HUES6 (cell line): Measurements from ENCODE around the gene NUP93.

Experiments used
- H3K27ac ChIP-seq: 2 replicates; pipeline ENCODE4 v1.7.0; 2013; ENCODE audit warnings: low read depth, mild to moderate bottlenecking, low read length, inconsistent platforms
- H3K27me3 ChIP-seq: 2 replicates; pipeline ENCODE4 v1.6.1; 2013; ENCODE audit warnings: low read length; ENCODE audit not compliant: control insufficient read depth, insufficient read depth
- H3K36me3 ChIP-seq: 2 replicates; pipeline ENCODE4 v1.6.1; 2013; ENCODE audit warnings: low read length; ENCODE audit not compliant: control insufficient read depth, insufficient read depth
- H3K4me1 ChIP-seq: 2 replicates; pipeline ENCODE4 v1.6.1; 2013; ENCODE audit warnings: low read length; ENCODE audit not compliant: control insufficient read depth, insufficient read depth
- H3K4me3 ChIP-seq: 2 replicates; pipeline ENCODE4 v1.5.1; 2013; ENCODE audit warnings: low read depth, low read length
- H3K9ac ChIP-seq: one replicate; pipeline ENCODE4 v1.6.1; 2013; ENCODE audit warnings: mild to moderate bottlenecking, low read length
- H3K9me3 ChIP-seq: 2 replicates; pipeline ENCODE4 v1.6.1; 2013; ENCODE audit warnings: low read depth, low read length; ENCODE audit not compliant: control insufficient read depth, insufficient read depth

NUP93 gene

GRCh38 chr16:56896244-56896643, 166.3 kb downstream of the NUP93 start:
- Histone ChIP-seq H3K9ac (no peak overlapping the region), H3K27me3 (no peaks in the 10 kb centered on the region), H3K9me3 (no peaks in the 10 kb centered on the region), H3K4me1 (no peaks in the 10 kb centered on the region), H3K36me3 (no peaks in the 10 kb centered on the region), H3K4me3 (no peak overlapping the region), H3K27ac (no peak overlapping the region)

GRCh38 chr16:56897026-56897799, 167.3 kb downstream of the NUP93 start:
- H3K27me3 ChIP-seq = no peaks in the 10 kb centered on the region
- no peaks in the 10 kb centered on the region for H3K9me3 ChIP-seq
- H3K4me3 ChIP-seq = no peak overlapping the region
- H3K36me3 ChIP-seq = no peaks in the 10 kb centered on the region
- H3K9ac ChIP-seq = no peak overlapping the region
- H3K27ac ChIP-seq = no peak overlapping the region
- H3K4me1 ChIP-seq = no peaks in the 10 kb centered on the region

- H3K36me3 ChIP-seq = no peaks in the 10 kb centered on the region
- H3K9ac ChIP-seq = no peak overlapping the region
- no peaks in the 10 kb centered on the region for H3K4me1 ChIP-seq
- H3K27ac ChIP-seq = no peak overlapping the region
- no peaks in the 10 kb centered on the region for H3K27me3 ChIP-seq
- no peak overlapping the region for H3K4me3 ChIP-seq
- H3K9me3 ChIP-seq = no peaks in the 10 kb centered on the region
These were observed 168.9 kb downstream of the NUP93 start for GRCh38 chr16:56898847-56899246.
